Ramos (cell line): ENCODE results near the gene STXBP2.

Experiments used
- in situ Hi-C: fragments of 300-500 bp; cut with MboI; formaldehyde crosslinking; loops from one replicate; pipeline ENCODE4 v1.14.3; 2022; ENCODE audit warnings: low sequenced_read_pairs; ENCODE audit not compliant: unreplicated experiment

Gene STXBP2

DNA sequence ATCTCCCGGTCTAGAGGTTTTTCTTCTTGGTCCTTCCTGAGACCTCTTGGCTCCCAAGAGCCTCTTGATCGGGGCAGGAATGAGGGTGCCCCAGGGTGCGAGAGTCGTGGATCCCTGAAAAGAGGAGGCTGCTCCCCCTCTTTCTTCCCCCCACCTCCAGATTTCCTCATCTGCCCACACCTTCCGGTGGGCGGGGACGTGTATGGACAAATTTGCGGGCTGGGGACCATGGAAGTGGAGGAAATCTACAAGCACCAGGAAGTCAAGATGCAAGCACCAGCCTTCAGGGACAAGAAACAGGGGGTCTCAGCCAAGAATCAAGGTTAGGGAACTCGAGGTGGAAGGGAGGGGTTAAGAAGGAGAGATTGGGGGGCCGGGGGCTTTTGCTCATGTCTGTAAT lies 39.9 kb downstream of the STXBP2 start, which contains the start of gene MCEMP1:
MCEMP1 (plus strand) TSS at position 237 of the 400 bp plus-strand sequence; CDS start at position 268, 31 bp downstream.
- in situ Hi-C loops: no loop called here

DNA sequence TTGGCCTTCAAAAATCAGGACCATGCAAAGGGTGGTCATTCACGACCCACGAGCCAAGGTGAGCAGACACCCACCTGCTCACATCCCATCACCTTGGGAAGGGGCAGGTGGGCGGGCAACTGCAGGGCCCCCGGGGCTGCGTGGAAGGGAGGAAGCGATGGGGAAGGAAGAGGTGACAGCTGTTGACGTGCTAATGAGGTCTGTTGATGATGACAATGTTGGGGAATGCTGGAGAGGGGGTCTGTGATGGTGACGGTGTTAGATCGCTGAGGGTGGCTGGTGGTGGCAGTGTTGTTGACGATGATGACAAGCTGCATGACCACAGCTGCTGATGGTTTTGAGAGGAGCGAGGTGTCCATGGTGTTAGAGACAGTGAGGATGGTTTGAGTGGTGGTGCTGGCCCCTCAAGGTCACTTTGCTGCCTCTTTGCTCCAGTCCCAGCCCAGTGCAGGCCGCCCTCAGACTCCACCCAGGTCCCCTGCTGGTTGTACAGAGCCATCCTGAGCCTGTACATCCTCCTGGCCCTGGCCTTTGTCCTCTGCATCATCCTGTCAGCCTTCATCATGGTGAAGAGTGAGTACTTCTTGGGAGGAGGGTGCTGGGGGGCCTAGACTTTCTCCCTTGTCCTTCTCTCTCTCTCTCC lies 40.9 kb downstream of the STXBP2 start:
- in situ Hi-C loops: no loop called here

DNA sequence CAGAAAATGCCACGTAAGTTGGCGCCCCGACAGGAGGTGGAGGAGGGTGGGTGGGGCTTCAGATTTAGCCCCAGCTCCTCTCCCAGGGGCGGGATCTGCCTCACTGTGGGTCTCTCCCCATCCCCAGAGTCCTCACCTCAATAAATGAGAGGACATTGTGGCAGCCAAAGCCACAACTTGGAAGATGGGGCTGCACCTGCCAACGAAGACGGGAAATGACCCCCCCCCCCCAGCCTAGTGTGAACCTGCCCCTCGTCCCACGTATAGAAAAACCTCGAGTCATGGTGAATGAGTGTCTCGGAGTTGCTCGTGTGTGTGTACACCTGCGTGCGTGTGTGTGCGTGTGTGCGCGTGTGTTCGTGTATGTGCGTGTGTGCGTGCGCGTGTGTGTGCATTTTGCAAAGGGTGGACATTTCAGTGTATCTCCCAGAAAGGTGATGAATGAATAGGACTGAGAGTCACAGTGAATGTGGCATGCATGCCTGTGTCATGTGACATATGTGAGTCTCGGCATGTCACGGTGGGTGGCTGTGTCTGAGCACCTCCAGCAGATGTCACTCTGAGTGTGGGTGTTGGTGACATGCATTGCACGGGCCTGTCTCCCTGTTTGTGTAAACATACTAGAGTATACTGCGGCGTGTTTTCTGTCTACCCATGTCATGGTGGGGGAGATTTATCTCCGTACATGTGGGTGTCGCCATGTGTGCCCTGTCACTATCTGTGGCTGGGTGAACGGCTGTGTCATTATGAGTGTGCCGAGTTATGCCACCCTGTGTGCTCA lies 42.3 kb downstream of the STXBP2 start:
- in situ Hi-C loops: no loop called here

DNA sequence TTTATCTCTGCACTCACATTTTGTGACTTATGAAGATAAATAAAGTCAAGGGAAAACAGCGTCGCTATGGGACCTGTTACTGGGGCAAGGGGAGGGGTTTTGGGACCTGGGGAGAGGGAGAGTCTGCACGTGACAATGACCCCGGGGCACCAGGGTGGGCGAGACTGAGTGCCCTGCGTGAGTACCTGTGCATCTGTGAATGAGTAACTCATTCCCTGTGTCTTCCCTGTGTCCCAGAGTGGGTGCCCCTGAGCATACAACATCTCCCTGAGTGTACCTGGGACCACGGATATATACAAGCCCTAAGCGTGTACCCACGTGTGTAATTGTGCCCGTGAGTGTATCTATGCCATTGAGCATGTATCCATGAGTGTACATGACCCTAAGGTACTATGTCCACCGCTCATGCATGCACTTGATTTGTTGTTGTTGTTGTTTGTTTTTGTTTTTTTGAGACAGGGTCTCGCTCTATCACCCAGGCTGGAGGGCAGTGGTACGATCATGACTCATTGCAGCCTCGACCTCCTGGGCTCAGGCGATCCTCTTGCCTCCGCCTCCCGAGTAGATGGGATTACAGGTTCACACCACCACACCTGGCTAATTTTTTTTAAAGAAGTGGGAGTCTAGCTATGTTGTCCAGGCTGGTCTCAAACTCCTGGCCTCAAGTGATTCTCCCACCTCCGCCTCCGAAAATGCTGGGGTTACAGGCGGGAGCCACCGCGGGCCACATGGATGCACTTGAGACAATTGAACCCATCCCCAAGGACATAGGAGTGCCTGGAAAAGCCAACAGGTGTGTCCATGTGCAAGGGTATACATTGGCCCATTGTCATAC lies 43.1 kb downstream of the STXBP2 start:
- in situ Hi-C loops: loop anchor here (5.0 kb wide), 1 partner anchor 122 kb away; no protein-coding TSS in a partner anchor

DNA sequence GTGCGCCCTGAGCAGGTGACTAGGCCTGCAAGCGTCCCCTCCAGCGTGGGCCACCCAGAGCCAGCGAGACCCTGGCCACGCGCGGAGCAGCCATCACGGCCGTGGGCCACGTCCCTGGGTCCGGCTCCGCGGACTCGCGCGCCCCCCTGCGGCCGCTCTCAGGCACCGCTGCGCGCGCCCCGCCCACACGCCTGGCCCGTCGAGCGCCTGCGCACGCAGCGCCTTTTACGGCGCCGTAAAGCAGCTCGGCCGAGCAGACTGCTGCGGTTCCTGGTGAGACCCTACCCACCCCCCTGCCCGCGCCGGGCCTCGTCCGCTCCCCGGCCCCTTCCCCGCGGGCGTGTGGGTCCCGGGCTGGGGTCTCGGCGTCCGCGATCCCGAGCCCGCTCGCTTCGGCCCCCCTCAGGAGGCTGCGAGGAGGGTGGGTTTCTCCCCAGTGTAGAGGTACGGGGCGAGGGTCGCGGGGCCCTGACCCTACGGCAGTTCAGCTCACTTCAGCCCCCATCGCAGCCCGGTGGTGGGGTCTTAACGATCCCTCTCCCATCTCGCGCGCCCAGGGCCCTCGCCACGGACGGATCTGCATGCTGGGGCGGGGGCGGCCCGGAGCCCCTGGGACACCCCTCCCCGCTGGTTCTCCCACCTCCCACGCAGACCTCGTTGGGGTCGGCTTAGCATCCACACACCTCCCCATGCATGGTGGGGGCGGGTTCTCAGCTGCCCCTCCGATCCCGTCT lies 43.9 kb downstream of the STXBP2 start, which contains the start of gene TRAPPC5:
TRAPPC5 (plus strand) TSS at position 228 of the 734 bp plus-strand sequence. CDS start 1,421 bp downstream, outside the sequence.
- in situ Hi-C loops: loop anchor here (5.0 kb wide), 1 partner anchor 122 kb away; no protein-coding TSS in a partner anchor

DNA sequence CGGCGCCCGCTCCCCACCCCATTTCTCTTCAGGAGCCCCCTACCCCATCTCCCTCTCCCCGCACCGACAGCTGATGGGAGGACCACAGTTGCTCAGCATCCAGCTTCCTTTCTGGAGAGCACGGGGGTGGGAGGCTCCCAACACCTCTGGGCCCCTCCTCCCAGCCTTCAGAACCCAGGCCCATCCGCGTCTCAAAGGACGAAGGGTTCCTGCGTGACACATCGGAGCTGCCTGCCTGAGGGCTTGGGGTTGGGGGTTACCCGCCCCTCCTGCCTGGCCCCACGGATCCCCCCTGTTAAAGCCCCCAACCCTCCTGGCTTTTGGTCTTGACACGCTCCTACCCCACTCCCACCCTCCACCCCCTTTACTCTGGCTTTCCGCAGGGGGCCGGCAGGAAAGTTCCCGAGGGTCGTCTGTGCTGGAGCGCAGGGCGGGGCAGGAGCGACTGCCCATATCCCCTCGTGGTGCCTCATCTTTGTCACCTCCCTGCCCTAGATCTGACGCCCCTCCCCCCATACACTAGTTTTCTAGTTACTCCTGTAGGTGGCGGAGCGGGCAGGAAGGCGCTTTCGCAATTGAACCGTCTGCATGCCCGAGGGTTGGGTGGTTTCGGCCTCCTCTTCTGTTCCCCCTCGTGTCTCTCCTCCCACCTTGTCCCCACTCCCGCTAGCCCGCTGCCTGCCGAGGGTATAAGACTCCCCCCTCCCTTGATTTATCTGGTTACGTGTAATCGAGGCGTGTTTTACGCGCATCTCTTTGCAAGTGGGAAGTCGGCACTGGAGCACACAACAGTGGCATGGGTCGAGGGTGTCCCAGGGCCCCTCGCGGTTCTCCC lies 44.6 kb downstream of the STXBP2 start:
- in situ Hi-C loops: loop anchor here (5.0 kb wide), 1 partner anchor 121 kb away; no protein-coding TSS in a partner anchor

DNA sequence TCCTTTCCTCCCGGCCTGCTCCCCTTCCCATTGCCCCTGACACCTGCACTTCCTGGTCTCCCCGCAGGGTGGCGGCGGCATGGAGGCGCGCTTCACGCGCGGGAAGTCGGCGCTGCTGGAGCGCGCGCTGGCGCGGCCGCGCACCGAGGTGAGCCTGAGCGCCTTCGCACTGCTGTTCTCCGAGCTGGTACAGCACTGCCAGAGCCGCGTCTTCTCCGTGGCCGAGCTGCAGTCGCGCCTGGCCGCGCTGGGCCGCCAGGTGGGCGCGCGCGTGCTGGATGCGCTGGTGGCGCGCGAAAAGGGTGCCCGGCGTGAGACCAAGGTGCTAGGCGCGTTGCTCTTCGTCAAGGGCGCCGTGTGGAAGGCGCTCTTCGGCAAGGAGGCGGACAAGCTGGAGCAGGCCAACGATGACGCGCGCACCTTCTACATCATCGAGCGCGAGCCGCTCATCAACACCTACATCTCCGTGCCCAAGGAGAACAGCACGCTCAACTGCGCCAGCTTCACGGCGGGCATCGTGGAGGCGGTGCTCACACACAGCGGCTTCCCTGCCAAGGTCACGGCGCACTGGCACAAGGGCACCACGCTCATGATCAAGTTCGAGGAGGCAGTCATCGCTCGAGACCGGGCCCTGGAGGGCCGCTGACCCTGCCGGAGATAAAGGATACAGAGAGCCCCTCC lies 45.4 kb downstream of the STXBP2 start:
- in situ Hi-C loops: loop anchor here (5.0 kb wide), 1 partner anchor 120 kb away; no protein-coding TSS in a partner anchor

DNA sequence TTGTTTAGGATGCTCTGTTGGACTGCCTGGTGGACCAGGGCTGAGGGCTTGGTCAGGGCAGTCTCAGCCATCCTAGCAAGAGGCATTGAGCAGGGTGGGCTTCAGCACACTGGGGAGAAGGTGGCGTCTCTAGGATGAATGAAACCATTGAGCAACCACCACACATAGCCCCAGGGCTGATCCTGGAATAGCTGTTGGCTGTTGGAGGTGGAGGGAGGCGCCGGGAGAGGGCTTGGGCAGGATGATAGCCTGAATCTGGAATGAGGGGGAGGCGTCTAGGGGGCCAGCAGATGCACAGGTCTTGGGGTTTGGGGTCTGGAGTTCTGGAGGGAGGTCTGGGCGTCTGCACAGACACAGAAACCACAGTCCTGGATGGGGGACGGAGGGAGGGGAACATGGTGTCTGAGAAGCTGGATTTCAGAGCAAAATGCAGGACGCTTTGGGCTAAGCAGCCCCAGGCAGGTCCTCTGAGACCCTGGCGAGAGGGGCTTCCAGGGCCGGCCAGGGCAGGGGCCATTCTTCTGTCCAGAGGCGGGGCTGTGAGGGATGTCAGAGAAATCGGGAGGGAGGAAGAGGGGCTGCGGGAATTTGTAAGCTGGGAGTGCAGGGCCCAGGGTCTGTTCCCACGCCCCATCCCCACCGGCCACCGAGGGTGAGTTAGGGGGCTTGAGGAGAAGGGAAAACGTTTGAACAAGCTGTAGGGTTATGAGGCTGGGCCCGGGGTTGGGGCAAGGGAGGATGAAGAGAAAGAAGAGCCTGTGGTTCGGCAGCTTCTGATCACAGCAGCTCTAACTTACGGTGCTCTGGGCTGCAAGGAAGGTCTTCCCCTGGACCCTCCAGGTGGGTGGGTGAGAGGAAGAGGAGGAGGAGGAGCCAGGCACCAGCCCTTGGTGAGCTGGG lies 48.9 kb downstream of the STXBP2 start:
- in situ Hi-C loops: no loop called here

DNA sequence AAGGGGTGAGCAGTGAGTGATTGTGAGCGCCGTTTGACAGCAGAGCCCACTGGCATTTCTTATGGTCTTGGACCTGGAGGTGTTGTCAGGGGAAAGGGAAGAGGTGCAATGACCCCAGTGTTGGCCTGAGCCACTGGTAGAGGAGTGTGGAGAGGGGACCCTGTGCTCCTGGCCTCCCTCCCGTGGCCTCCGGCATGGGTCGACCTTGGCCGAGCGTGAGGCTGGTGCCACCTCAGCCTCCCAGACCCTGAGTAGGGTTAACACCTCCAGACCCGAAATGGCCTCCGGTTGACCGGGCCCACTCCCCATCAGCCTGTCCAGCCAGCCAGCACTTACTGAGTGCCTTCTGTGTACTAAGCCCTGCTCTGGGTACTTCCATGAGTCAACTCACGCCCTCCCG lies 50.3 kb downstream of the STXBP2 start:
- in situ Hi-C loops: no loop called here

DNA sequence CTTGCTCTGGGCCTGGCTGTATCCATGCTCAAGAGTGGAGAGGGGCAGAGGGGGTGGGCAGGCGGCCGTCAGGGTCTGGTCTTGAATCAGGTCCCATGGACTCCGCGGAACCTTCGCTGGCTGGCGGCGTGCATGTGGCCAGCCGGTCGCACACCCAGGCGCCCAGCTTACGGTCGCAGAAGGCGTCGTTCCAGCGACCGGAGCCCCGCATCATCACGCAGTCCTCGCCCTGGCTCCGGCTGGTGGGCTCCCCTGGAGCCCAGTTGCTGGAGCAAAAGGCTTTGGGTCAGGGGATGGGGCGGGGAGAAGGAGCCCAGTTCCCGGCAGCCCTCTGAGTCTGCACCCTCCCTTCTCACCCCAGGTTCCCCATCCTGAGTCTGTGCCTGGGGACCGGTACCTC lies 52.3 kb downstream of the STXBP2 start:
- in situ Hi-C loops: no loop called here

DNA sequence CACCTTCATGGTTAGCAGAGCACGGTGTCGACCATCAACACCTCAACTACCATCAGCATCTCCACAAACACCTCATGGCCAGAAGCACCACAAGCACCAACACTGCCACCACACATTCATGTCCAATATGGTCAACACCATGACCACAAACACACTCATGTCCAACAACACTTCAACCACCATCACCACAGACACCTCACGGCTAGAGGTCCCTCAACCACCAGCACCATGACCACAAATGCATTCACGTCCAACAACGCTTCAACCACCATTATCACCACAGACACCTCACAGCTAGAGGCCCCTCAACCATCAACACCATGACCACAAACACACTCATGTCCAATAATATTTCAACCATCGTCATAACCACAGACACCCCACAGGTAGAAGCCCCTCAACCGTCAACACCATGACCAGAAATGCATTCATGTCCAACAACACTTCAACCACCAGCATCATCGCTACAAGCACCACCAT lies 53.9 kb downstream of the STXBP2 start:
- in situ Hi-C loops: no loop called here

DNA sequence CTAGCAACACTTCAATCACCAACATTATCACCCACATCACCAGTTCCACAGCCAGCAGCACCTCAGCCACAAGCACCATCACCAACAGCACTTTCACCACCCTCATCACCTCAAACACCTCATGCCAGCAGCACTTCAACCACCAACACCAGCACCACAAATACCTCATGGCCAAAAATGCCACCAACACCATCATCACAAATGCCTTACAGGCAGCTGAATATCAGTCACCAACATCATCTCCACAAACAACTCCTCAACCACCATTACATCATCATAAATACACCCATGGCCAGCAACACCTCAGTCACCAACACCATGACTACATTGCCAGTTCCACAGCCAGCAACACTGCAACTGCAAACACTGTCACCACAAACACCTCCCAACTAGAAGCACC lies 54.6 kb downstream of the STXBP2 start:
- in situ Hi-C loops: no loop called here

DNA sequence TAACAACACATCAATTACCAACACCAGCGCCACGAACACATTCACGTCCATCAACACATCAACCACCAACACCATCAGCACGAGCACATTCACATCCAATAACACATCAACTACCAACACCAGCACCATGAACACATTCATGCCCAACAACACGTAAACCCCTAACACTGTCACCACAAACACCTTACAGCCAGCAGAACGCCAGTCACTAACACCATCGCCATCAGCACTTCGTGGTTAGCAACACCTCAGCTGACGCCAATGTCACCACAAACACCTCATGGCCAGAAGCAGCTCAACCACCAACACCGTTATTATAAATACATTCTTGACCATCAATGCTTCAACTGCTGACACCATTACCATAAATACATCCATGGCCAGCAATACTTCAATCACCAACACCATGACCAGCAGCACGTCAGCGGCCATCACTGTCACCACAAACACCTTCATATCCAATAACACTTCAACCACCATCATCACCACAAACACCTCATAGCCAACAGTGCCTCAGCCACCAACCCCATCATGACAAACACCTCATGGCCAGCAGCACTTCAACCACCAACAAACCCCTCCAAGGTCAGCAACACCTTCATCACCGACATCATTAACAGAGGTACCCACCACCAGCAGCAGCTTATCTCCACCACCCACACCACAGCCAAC lies 55.6 kb downstream of the STXBP2 start:
- in situ Hi-C loops: no loop called here

DNA sequence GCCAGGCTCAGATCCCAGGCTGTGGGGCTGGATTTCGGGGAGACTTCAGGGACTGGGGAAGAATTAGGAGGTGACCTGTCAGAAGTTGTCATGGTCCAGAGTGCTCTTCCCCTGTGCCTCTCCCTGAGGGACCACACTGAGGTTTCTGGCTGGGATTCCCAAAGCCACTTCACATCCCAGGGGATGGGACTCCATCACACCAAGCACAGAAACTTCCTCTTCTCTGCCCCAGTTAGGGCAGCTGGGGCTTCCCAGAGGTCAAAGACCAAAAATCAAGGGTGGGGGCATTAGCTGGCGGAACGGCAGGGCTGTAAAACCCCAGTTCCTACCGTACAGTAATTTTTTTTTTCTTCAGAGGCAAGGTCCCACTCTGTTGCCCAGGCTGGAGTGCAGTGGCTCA lies 57.6 kb downstream of the STXBP2 start:
- in situ Hi-C loops: no loop called here
